ENCODE measurements around the gene SH3PXD2A.
A peak's percentile ranks its signal among the peaks of the same experiment; 100 is the strongest.

Gene SH3PXD2A

GRCh38 chr10:103660364-103661197 lies 194.8 kb downstream of the SH3PXD2A start:
- DNase-seq (ENCODE audit: low read depth): peak; percentile 44
- peak; percentile 3 for TF ChIP-seq CTCF (IDR thresholded peaks at IDR 0.05; ENCODE audit: low read depth, low read length, missing control alignments)
- H3K4me3 ChIP-seq (ENCODE audit: low read depth, low read length): peak overlapping the region; percentile 56
- in situ Hi-C loops (cut with HindIII; ENCODE audit: low sequenced_read_pairs): no loop called here

- in situ Hi-C loops (cut with HindIII; ENCODE audit: low sequenced_read_pairs): no loop called here
- TF ChIP-seq CTCF (IDR thresholded peaks at IDR 0.05; ENCODE audit: low read depth, low read length, missing control alignments): no peak
- H3K4me3 ChIP-seq (ENCODE audit: low read depth, low read length): peak overlapping the region; percentile 56
- DNase-seq (ENCODE audit: low read depth): peak; percentile 90
These were observed 195.6 kb downstream of the SH3PXD2A start for GRCh38 chr10:103659674-103660363.

- TF ChIP-seq CTCF (IDR thresholded peaks at IDR 0.05; ENCODE audit: low read depth, low read length, missing control alignments): no peak
- no peak for DNase-seq (ENCODE audit: low read depth)
- in situ Hi-C loops (cut with HindIII; ENCODE audit: low sequenced_read_pairs): no loop called here
These were observed 197.3 kb downstream of the SH3PXD2A start for GRCh38 chr10:103658049-103658577.

GRCh38 chr10:103657061-103657591 lies 198.2 kb downstream of the SH3PXD2A start:
- H3K4me3 ChIP-seq (ENCODE audit: low read depth, low read length): no peak overlapping the region
- TF ChIP-seq CTCF (IDR thresholded peaks at IDR 0.05; ENCODE audit: low read depth, low read length, missing control alignments): no peak
- in situ Hi-C loops (cut with HindIII; ENCODE audit: low sequenced_read_pairs): no loop called here
- DNase-seq (ENCODE audit: low read depth): no peak

More at GRCh38 chr10:103658049-103658577, 197.3 kb downstream of the SH3PXD2A start:
- no peak overlapping the region for H3K4me3 ChIP-seq (ENCODE audit: low read depth, low read length)

GRCh38 chr10:103654925-103655324 lies 200.5 kb downstream of the SH3PXD2A start:
- no peak for TF ChIP-seq CTCF (IDR thresholded peaks at IDR 0.05; ENCODE audit: low read depth, low read length, missing control alignments)
- no peak overlapping the region for H3K4me3 ChIP-seq (ENCODE audit: low read depth, low read length)
- no peak for DNase-seq (ENCODE audit: low read depth)
- in situ Hi-C loops (cut with HindIII; ENCODE audit: low sequenced_read_pairs): no loop called here

- in situ Hi-C loops (cut with HindIII; ENCODE audit: low sequenced_read_pairs): no loop called here
- TF ChIP-seq CTCF (IDR thresholded peaks at IDR 0.05; ENCODE audit: low read depth, low read length, missing control alignments): no peak
- no peak overlapping the region for H3K4me3 ChIP-seq (ENCODE audit: low read depth, low read length)
- no peak for DNase-seq (ENCODE audit: low read depth)
These were observed 201.8 kb downstream of the SH3PXD2A start for GRCh38 chr10:103653581-103654037.

All from astrocyte of the cerebellum (primary cell).